Measurements from ENCODE around the gene ZRANB3. TPM values are rescaled to one million over a fixed set of nuclear protein-coding genes. Genes with fewer than 3 reads are reported as not detected.

Gene ZRANB3
- total and polyA plus RNA-seq, 11 donors: 0.69 to 4.1 (median 1.5) TPM

DNA sequence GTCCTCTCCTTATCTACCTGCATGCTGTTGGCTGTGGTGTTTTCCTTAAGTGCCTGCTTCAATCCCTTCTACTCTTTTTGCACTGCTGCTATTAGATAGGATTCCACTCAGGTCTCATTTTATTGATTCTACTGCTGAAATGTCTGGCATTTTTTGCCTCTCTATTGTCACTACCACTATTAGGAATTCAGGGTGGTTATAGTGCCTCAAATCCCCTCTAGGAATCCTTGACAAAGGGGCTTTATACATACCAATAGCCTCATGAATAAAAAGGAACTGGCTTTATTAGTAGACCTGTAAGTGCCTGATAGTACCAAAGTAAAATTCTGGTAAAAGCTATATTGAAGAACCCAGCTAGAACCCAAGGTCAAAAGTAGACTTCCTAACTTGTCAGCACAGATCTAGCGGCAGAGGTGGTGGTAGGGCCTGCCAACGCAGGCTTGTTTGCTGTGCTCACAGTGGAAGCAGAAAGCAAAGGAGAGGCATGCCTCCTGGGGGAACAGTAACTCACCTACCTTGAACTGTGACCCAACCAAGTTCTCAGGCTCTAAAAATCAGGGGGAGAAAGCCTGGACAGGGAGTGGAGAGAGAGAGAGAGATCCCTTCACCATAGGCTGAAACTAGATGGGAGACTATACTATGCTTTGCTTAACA lies 278.1 kb downstream of the ZRANB3 start:
- no peak overlapping the region for H3K27ac ChIP-seq
- TF ChIP-seq POLR2A (IDR thresholded peaks at IDR 0.05): no peak
- TF ChIP-seq, protein P1, sequence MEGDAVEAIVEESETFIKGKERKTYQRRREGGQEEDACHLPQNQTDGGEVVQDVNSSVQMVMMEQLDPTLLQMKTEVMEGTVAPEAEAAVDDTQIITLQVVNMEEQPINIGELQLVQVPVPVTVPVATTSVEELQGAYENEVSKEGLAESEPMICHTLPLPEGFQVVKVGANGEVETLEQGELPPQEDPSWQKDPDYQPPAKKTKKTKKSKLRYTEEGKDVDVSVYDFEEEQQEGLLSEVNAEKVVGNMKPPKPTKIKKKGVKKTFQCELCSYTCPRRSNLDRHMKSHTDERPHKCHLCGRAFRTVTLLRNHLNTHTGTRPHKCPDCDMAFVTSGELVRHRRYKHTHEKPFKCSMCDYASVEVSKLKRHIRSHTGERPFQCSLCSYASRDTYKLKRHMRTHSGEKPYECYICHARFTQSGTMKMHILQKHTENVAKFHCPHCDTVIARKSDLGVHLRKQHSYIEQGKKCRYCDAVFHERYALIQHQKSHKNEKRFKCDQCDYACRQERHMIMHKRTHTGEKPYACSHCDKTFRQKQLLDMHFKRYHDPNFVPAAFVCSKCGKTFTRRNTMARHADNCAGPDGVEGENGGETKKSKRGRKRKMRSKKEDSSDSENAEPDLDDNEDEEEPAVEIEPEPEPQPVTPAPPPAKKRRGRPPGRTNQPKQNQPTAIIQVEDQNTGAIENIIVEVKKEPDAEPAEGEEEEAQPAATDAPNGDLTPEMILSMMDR (IDR thresholded peaks at IDR 0.05): no peak
- no peaks in the 10 kb centered on the region for H3K27me3 ChIP-seq
- intact Hi-C loops (cut with DNase I): loop anchor here in 1 of 10 donors (10.0 kb wide), 1 partner anchor 248 kb away; no protein-coding TSS in a partner anchor
- ATAC-seq (no peak), DNase-seq (no peak)
- H3K36me3 ChIP-seq: no peaks in the 10 kb centered on the region
- no peaks in the 10 kb centered on the region for H3K4me1 ChIP-seq
- H3K9me3 ChIP-seq: peaks cover 0 to 32% (median 9%) of the 10 kb centered on the region in 12 donors
- H3K4me3 ChIP-seq: no peak overlapping the region
- 75 to 97% (median 90%) methylated on average over 2 of the region's 2 CpGs for WGBS, 4 donors

DNA sequence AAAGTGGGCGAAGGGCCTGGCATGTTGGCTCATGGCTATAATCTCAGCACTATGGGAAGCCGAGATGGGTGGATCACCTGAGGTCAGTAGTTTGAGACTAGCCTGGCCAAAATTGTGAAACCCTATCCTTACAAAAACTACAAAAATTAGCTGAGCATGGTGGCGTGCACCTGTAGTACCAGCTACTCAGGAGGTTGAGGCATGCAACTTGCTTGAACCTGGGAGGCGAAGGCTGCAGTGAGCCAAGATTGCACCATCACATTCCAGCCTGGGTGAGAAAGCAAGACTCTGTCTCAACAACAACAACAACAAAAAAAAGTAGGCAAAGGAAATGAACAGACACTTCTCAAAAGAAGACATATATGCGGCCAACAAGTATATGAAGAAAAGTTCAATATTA lies 282.4 kb downstream of the ZRANB3 start:
- 95 to 98% (median 96%) methylated on average over 5 of the region's 5 CpGs for WGBS, 4 donors
- no peaks in the 10 kb centered on the region for H3K36me3 ChIP-seq
- peaks cover 0 to 25% (median 9%) of the 10 kb centered on the region in 12 donors for H3K9me3 ChIP-seq
- TF ChIP-seq, protein P1 (IDR thresholded peaks at IDR 0.05): no peak
- no peak for TF ChIP-seq POLR2A (IDR thresholded peaks at IDR 0.05)
- H3K4me3 ChIP-seq: no peak overlapping the region
- ATAC-seq (no peak), DNase-seq (no peak)
- intact Hi-C loops (cut with DNase I): no loop called here
- no peaks in the 10 kb centered on the region for H3K27me3 ChIP-seq
- no peak overlapping the region for H3K27ac ChIP-seq
- H3K4me1 ChIP-seq: no peaks in the 10 kb centered on the region

DNA sequence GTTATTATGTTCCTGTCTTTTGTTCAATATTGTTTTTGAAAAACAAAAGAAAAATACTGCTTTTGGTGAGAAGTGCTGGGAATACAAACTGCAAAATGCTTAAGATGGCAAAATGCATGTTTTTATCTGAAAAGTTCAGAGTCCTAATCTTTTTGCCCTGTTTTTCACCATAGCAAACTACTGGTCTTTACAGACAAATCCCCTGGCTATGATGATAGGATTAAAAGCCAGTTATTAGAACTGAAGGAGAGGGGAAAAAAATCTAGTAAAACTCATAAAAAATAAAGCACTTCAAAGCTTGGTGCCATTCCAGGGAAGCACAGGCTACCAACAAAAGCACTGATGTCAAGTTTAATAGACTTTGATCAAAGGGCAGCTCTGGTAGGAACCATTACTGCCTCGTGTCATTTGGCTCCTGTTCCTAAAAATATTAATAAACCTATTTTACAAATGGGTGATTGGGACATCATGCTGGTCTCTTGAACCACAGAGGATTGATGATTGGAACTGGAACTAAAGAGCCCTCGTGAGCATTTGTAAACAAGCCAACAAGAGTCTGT lies 284.2 kb downstream of the ZRANB3 start:
- no peak for ATAC-seq
- intact Hi-C loops (cut with DNase I): no loop called here

DNA sequence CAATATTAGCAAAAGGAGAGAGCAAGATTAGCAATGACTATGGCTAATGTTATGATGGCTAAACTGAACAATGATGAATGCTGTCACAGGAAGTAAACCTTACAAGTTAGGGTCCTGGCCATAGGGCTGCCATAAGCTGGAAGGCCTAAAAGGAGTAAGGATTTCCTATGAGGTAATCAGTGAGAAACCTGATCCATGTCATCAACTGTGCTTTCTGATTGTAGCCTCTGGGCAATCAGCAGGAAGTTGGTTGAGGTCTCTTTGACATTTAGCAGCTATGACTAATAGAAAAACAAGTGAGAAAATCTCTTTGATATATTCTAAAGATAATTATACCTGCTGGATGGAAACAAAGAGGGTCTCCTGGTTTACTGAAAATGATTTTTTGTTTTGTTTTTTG lies 285.9 kb downstream of the ZRANB3 start:
- H3K4me1 ChIP-seq: no peaks in the 10 kb centered on the region
- H3K27me3 ChIP-seq: no peaks in the 10 kb centered on the region
- DNase-seq (no peak), ATAC-seq (no peak)
- TF ChIP-seq, protein P1 (IDR thresholded peaks at IDR 0.05): no peak
- no peak for TF ChIP-seq POLR2A (IDR thresholded peaks at IDR 0.05)
- peaks cover 0 to 10% (median 3%) of the 10 kb centered on the region in 12 donors for H3K9me3 ChIP-seq
- H3K27ac ChIP-seq: no peak overlapping the region
- H3K4me3 ChIP-seq: no peak overlapping the region
- no peaks in the 10 kb centered on the region for H3K36me3 ChIP-seq
- intact Hi-C loops (cut with DNase I): no loop called here

More for the DNA sequence above, 284.2 kb downstream of the ZRANB3 start:
- WGBS, 4 donors: 63 to 78% (median 76%) methylated on average over 2 of the region's 2 CpGs
- no peak overlapping the region for H3K4me3 ChIP-seq
- H3K9me3 ChIP-seq: peaks cover 0 to 23% (median 9%) of the 10 kb centered on the region in 12 donors
- H3K4me1 ChIP-seq: no peaks in the 10 kb centered on the region
- H3K27ac ChIP-seq: no peak overlapping the region
- DNase-seq: no peak
- H3K36me3 ChIP-seq: no peaks in the 10 kb centered on the region
- H3K27me3 ChIP-seq: no peaks in the 10 kb centered on the region
- TF ChIP-seq, protein P1 (IDR thresholded peaks at IDR 0.05): no peak
- no peak for TF ChIP-seq POLR2A (IDR thresholded peaks at IDR 0.05)

Data from heart left ventricle (tissue), 16 donors.